Endothelial cell of umbilical vein (primary cell): Measurements from ENCODE around the gene NAGPA. TPM values are rescaled to one million over a fixed set of nuclear protein-coding genes. Genes with fewer than 3 reads are reported as not detected.

ENCODE experiments used
- BruUV-seq: library from RNA; stranded (reverse); fragments of 400-500 nt; replicated peaks from 2 replicates; lab custom pipeline; 2021; lab: Mats Ljungman, UMichigan
- CTCF ChIA-PET: fragments of 300-600, 350-600 bp; sonication (Branson Sonifier 250); formaldehyde crosslinking; loops from one replicate; lab custom pipeline; 2021; ENCODE audit warnings: antibody characterized with exemption, inconsistent platforms; lab: Charles Lee
- POLR2A ChIA-PET: fragments of 300-600, 350-600 bp; sonication (Branson Sonifier 250); formaldehyde crosslinking; loops from one replicate; lab custom pipeline; 2021; ENCODE audit warnings: antibody characterized with exemption, inconsistent platforms; lab: Charles Lee
- DNase-seq: peaks from one replicate; pipeline ENCODE4 v3.0.0-alpha.2; 2011; ENCODE audit warnings: low read depth, low spot score
- FAIRE-seq: peaks from 2 replicates; lab custom pipeline; 2011; peaks lifted over from hg19 to GRCh38; lab: Jason Lieb, UNC
- H2AFZ ChIP-seq: 2 replicates; pipeline ENCODE4 v1.6.0; 2012; ENCODE audit warnings: low read depth, low read length, control low read depth, inconsistent platforms
- H3K27ac ChIP-seq: 2 replicates; pipeline ENCODE4 v1.5.1; 2011; ENCODE audit warnings: low read depth, mild to moderate bottlenecking, control low read depth, low read length, moderate library complexity; ENCODE audit not compliant: insufficient read depth
- H3K27me3 ChIP-seq, 2 experiments: 2 replicates each; pipeline versions ENCODE4 v1.6.0 to v1.6.1; 2011; ENCODE audit warnings: low read length in 2 of 2, mixed read lengths in 1 of 2; ENCODE audit not compliant: control insufficient read depth in 2 of 2, insufficient read depth in 2 of 2
- H3K36me3 ChIP-seq, 2 experiments: 2 replicates in 1 of 2; 3 replicates in 1 of 2; pipeline ENCODE4 v1.5.1; 2011; ENCODE audit warnings: low read length in 2 of 2, mild to moderate bottlenecking in 1 of 2, moderate library complexity in 1 of 2; ENCODE audit not compliant: control insufficient read depth in 2 of 2, insufficient read depth in 2 of 2; ENCODE audit errors: extremely low read depth in 1 of 2
- H3K4me1 ChIP-seq: 3 replicates; pipeline ENCODE4 v1.5.1; 2011; ENCODE audit warnings: mild to moderate bottlenecking, low read length; ENCODE audit not compliant: control insufficient read depth, insufficient read depth; ENCODE audit errors: extremely low read depth
- H3K4me2 ChIP-seq: 2 replicates; pipeline ENCODE4 v1.6.1; 2011; ENCODE audit warnings: low read length, control low read depth, mixed read lengths; ENCODE audit not compliant: insufficient read depth
- H3K4me3 ChIP-seq, 3 experiments: fragments of 200-600 bp in 1 of 3; sonication (generic), shearing (Covaris generic) in 1 of 3; replicated peaks in 1 of 3; 2 replicates each; pipeline ENCODE4 v1.5.1; 2011 to 2016; ENCODE audit warnings: control low read depth in 3 of 3, low read length in 3 of 3, mild to moderate bottlenecking in 2 of 3, inconsistent platforms in 1 of 3, low read depth in 1 of 3, moderate library complexity in 1 of 3; ENCODE audit not compliant: insufficient read depth in 1 of 3
- H3K79me2 ChIP-seq: 2 replicates; pipeline ENCODE4 v1.6.0; 2012; ENCODE audit warnings: low read length, inconsistent platforms; ENCODE audit not compliant: control insufficient read depth, insufficient read depth
- H3K9ac ChIP-seq: replicated peaks from 2 replicates; pipeline ENCODE3; 2011; ENCODE audit warnings: low read length, control low read depth; ENCODE audit not compliant: insufficient read depth; ENCODE audit errors: extremely low read depth
- H3K9me1 ChIP-seq: replicated peaks from 3 replicates; pipeline ENCODE4 v1.6.0; 2011; ENCODE audit warnings: mild to moderate bottlenecking, low read length; ENCODE audit not compliant: control insufficient read depth, insufficient read depth; ENCODE audit errors: extremely low read depth
- H3K9me3 ChIP-seq: replicated peaks from 2 replicates; pipeline ENCODE4 v1.5.1; 2012; ENCODE audit warnings: low read length, inconsistent platforms; ENCODE audit not compliant: control insufficient read depth, insufficient read depth
- H4K20me1 ChIP-seq: replicated peaks from 2 replicates; pipeline ENCODE3; 2011; ENCODE audit warnings: mild to moderate bottlenecking, low read length; ENCODE audit not compliant: control insufficient read depth, insufficient read depth; ENCODE audit errors: extremely low read depth
- EZH2 ChIP-seq: IDR thresholded peaks from 2 replicates; pipeline ENCODE4 v1.6.1; 2012; ENCODE audit warnings: borderline replicate concordance, low read depth, mild to moderate bottlenecking, moderate library complexity, low read length, inconsistent platforms; ENCODE audit not compliant: severe bottlenecking
- FOS ChIP-seq: IDR thresholded peaks from 2 replicates; pipeline ENCODE4 v1.6.1; 2011; ENCODE audit warnings: mild to moderate bottlenecking, low read length, moderate library complexity, borderline replicate concordance; ENCODE audit not compliant: insufficient read depth
- GATA2 ChIP-seq: IDR thresholded peaks from 2 replicates; pipeline ENCODE4 v1.7.0; 2011; ENCODE audit warnings: low read depth, mild to moderate bottlenecking, moderate library complexity, mixed read lengths, low read length; ENCODE audit not compliant: insufficient read length, insufficient read depth
- JUN ChIP-seq: IDR thresholded peaks from 2 replicates; pipeline ENCODE4 v1.6.1; 2011; ENCODE audit warnings: borderline replicate concordance, low read depth; ENCODE audit not compliant: insufficient read length, insufficient read depth
- MYC ChIP-seq: IDR thresholded peaks from one replicate; pipeline ENCODE4 v1.6.1; 2011; ENCODE audit warnings: mild to moderate bottlenecking, low read depth, low read length
- POLR2A ChIP-seq: IDR thresholded peaks from 2 replicates; pipeline ENCODE4 v1.6.1; 2012; ENCODE audit warnings: low read depth, mild to moderate bottlenecking, control low read depth, low read length
- POLR2AphosphoS5 ChIP-seq: IDR thresholded peaks from 2 replicates; pipeline ENCODE4 v1.6.1; 2012; ENCODE audit warnings: low read depth, mild to moderate bottlenecking, control low read depth, low read length, moderate library complexity; ENCODE audit not compliant: insufficient read depth
- dilution Hi-C: fragments of 300-500 bp; cut with MboI; formaldehyde crosslinking; loops from one replicate; pipeline ENCODE4 v1.15.0; 2019; ENCODE audit warnings: low sequenced_read_pairs; ENCODE audit not compliant: extremely low pct_ligation_motif_present
- intact Hi-C: fragments of 100-400 bp; cut with micrococcal nuclease; formaldehyde crosslinking; loops from one replicate; pipeline ENCODE4 v1.10.0; 2022
- polyA plus RNA-seq, 4 experiments: library from polyadenylated mRNA; depleted of rRNA in 3 of 4; stranded (reverse) in 3 of 4; unstranded in 1 of 4; fragments of >200 nt; gene quantifications; 2 replicates each; pipeline versions ENCODE4 v1.2.1 to v1.2.3, GENCODE V29; 2011 to 2012; ENCODE audit warnings: missing spikeins in 1 of 4
- total RNA-seq: library from RNA; stranded (reverse); gene quantifications from 2 replicates; pipeline ENCODE4 v1.2.3, GENCODE V29; 2021
- TF ChIP-seq, protein P1 (sequence below): IDR thresholded peaks from 2 replicates; pipeline ENCODE4 v1.6.1; 2011; ENCODE audit not compliant: insufficient read depth, insufficient read length
- TF ChIP-seq, protein P2 (sequence below), 2 donors: IDR thresholded peaks; 1 replicate in 1 of 2; 2 replicates in 1 of 2; pipeline ENCODE4 v1.5.1; 2011; ENCODE audit warnings: low read length in 2 of 2, mild to moderate bottlenecking in 2 of 2, moderate library complexity in 2 of 2, control low read depth in 1 of 2, inconsistent platforms in 1 of 2, low read depth in 1 of 2; ENCODE audit not compliant: insufficient read depth in 1 of 2; ENCODE audit errors: extremely low read depth in 1 of 2

Gene NAGPA
- total and polyA plus RNA-seq, 2 donors (not counting 3 experiments of a cell fraction or from before 2014, with no cell fraction given) = 29.6 to 29.9 TPM

DNA sequence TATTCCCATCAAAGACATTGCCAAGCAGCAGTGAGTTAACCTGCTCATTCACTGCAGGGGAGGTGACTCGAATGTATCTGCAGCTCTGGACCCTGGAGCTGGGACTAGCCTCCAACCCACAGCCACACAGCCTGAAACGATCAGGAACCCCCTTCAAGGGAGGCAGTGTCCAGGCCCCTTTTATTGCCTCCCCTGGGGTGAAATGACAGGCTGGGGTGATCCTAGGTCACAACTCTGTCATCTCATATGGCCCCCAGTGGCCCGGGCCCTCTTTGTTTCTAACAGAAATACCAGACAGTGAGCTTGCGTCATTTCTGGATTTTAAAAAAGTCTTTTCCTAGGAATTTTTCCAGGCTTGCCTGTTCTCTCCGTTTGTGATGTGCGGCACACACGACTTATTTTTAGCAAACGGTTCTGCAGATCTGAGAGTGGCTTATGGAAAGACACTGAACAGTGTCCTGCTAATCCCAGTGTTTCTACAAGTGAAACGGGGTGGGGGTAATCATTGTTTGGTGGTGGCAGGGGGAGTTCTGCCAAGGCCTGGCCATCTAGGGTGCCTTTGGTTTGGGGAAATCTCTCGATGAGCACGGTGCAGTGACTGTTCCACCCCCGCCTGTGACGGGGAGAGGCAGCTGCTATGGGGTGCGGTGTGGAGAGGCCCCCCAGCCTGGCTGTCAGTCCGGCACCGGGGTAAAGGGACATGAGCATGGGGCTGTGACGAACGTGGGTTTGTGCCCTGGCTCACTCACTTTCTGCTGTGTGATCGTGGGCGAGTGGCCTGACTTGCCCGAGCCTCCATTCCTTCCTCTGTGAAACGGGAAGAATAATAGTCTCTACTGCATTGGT is 27.2 kb downstream of the NAGPA start:
- Histone ChIP-seq H2AFZ (no peak overlapping the region), H3K36me3 (no peaks in the 10 kb centered on the region), H3K27me3 (no peaks in the 10 kb centered on the region), H3K4me2 (no peak overlapping the region), H3K9ac (no peak overlapping the region), H3K4me3 (no peak overlapping the region), H3K27ac (no peak overlapping the region), H3K9me1 (no peaks in the 10 kb centered on the region), H3K79me2 (no peaks in the 10 kb centered on the region), H3K4me1 (no peaks in the 10 kb centered on the region), H4K20me1 (no peaks in the 10 kb centered on the region), H3K9me3 (no peaks in the 10 kb centered on the region)
- TF ChIP-seq, protein P1, sequence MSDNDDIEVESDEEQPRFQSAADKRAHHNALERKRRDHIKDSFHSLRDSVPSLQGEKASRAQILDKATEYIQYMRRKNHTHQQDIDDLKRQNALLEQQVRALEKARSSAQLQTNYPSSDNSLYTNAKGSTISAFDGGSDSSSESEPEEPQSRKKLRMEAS = no peak
- no peak for TF ChIP-seq POLR2A
- TF ChIP-seq MYC = no peak
- TF ChIP-seq EZH2 = no peak
- TF ChIP-seq POLR2AphosphoS5 = no peak
- TF ChIP-seq JUN = no peak
- FAIRE-seq (no peak), DNase-seq (no peak)
- POLR2A ChIA-PET = no interaction called here
- intact Hi-C loops (no loop called here), dilution Hi-C loops (no loop called here)
- CTCF ChIA-PET = interaction anchor here (1.4 kb wide), 1 partner anchor 18 kb away, joined by 3 read pairs; no protein-coding TSS in a partner anchor
- no TSS peak for BruUV-seq

DNA sequence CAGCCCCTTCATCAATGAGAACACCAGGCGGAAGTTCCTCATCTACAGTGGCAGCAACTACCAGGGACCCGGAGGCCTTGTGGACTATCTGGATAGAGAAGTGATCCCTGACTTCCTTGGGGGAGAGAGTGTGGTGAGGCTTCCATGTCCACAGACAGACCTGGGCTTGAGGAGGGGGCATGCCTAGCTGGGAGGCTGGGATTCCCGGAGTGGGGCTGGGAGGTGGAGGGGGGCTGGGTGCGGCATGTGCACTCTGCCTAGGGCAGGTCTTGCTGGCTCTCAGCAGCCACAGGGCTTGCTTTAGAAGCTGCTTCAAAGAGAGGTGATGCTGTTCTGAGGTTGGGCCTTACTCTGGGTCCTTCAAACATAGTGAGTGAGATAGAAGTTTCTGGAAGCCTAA is 27.8 kb downstream of the NAGPA start:
- BruUV-seq = no TSS peak
- no peak overlapping the region for H3K9ac ChIP-seq
- H2AFZ ChIP-seq = no peak overlapping the region
- H3K4me3 ChIP-seq = no peak overlapping the region
- CTCF ChIA-PET = interaction anchor here (1.4 kb wide), 1 partner anchor 18 kb away, joined by 3 read pairs; no protein-coding TSS in a partner anchor
- dilution Hi-C loops = no loop called here
- no peak overlapping the region for H3K27ac ChIP-seq
- no peaks in the 10 kb centered on the region for H3K79me2 ChIP-seq
- intact Hi-C loops = no loop called here
- H3K4me1 ChIP-seq = no peaks in the 10 kb centered on the region
- no peaks in the 10 kb centered on the region for H3K9me1 ChIP-seq
- no peaks in the 10 kb centered on the region for H3K27me3 ChIP-seq
- no peaks in the 10 kb centered on the region for H4K20me1 ChIP-seq
- POLR2A ChIA-PET = no interaction called here
- no peak for TF ChIP-seq EZH2
- TF ChIP-seq, protein P2, sequence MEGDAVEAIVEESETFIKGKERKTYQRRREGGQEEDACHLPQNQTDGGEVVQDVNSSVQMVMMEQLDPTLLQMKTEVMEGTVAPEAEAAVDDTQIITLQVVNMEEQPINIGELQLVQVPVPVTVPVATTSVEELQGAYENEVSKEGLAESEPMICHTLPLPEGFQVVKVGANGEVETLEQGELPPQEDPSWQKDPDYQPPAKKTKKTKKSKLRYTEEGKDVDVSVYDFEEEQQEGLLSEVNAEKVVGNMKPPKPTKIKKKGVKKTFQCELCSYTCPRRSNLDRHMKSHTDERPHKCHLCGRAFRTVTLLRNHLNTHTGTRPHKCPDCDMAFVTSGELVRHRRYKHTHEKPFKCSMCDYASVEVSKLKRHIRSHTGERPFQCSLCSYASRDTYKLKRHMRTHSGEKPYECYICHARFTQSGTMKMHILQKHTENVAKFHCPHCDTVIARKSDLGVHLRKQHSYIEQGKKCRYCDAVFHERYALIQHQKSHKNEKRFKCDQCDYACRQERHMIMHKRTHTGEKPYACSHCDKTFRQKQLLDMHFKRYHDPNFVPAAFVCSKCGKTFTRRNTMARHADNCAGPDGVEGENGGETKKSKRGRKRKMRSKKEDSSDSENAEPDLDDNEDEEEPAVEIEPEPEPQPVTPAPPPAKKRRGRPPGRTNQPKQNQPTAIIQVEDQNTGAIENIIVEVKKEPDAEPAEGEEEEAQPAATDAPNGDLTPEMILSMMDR (IDR thresholded peaks at IDR 0.05; ENCODE audit: extremely low read depth in 1 of 2, insufficient read depth in 1 of 2, low read depth in 1 of 2, low read length in 2 of 2) = no peak
- no peak for TF ChIP-seq JUN
- no peak for TF ChIP-seq POLR2AphosphoS5
- no peak for TF ChIP-seq MYC
- no peak for TF ChIP-seq POLR2A
- no peak for TF ChIP-seq GATA2
- TF ChIP-seq FOS = no peak
- TF ChIP-seq, protein P1 = no peak
- FAIRE-seq (no peak), DNase-seq (no peak)
- H3K36me3 ChIP-seq = no peaks in the 10 kb centered on the region
- no peak overlapping the region for H3K4me2 ChIP-seq
- no peaks in the 10 kb centered on the region for H3K9me3 ChIP-seq
